ENCODE measurements around the gene LRTM2.

LRTM2 gene

DNA sequence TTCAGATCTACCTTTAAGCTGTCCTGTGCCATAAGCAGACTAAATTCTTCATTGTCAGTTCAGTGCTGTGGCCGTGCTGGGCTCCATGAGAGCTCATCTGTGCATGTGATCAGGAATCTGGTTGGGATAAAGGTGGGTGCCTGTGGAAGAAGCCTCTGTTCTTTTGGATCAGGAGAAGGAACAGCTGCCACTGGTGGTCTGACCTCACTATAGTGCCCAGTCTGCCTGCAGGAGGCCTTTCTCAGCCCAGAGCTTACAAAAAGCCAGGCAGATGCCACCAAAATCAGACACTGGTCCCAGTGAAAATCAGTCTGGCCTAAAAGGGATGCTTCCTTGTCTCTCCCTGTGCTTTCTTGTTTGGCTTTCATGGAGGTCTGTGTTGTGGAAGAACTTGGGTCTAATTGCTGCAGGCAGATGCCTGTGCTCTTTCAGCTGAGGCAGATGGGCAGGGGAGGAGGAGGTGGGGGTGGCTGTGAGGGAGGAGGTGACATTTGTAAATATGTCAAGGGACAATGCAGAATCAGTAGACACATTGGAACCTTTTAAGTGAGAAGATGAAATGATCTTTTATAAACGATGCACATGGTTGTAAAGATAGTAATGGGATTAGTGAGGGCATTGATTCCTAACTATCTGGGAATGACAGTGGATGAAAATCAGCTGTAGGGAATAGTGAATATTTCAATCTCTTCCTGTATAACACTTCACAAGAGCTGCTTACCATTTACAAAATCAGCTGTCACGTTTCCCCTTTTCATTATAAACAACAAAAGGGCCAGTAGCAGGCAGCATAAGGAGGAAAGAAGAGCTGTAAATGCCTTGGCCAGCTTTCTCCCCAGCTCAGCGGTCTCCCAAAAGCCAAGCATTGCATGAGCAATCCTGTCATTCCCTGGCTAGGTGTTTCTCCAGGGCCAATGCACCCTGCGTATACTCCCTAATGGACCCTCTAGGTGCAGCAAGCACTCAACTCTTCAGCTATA, 53.5 kb downstream of the LRTM2 start:
- H3K9ac ChIP-seq, result no peak overlapping the region
- no peak overlapping the region for H3K4me3 ChIP-seq (IDR thresholded peaks at IDR 0.05; ENCODE audit: insufficient read depth, low read depth, low read length)
- H3K79me2 ChIP-seq (ENCODE audit: insufficient read depth, low read depth), result no peaks in the 10 kb centered on the region
- H3K27me3 ChIP-seq (ENCODE audit: insufficient read depth, low read depth), result no peaks in the 10 kb centered on the region
- H3K4me1 ChIP-seq (ENCODE audit: low read depth, poor library complexity, severe bottlenecking), result no peaks in the 10 kb centered on the region
- TF ChIP-seq, protein P1, sequence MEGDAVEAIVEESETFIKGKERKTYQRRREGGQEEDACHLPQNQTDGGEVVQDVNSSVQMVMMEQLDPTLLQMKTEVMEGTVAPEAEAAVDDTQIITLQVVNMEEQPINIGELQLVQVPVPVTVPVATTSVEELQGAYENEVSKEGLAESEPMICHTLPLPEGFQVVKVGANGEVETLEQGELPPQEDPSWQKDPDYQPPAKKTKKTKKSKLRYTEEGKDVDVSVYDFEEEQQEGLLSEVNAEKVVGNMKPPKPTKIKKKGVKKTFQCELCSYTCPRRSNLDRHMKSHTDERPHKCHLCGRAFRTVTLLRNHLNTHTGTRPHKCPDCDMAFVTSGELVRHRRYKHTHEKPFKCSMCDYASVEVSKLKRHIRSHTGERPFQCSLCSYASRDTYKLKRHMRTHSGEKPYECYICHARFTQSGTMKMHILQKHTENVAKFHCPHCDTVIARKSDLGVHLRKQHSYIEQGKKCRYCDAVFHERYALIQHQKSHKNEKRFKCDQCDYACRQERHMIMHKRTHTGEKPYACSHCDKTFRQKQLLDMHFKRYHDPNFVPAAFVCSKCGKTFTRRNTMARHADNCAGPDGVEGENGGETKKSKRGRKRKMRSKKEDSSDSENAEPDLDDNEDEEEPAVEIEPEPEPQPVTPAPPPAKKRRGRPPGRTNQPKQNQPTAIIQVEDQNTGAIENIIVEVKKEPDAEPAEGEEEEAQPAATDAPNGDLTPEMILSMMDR (conservative IDR thresholded peaks at IDR 0.05; ENCODE audit: low read depth, low read length), result no peak
- no peak overlapping the region for H3K4me2 ChIP-seq
- no peaks in the 10 kb centered on the region for H4K20me1 ChIP-seq (ENCODE audit: insufficient read depth)
- no peak overlapping the region for H2AFZ ChIP-seq (ENCODE audit: low read depth)
- no peak overlapping the region for H3K27ac ChIP-seq
- no peaks in the 10 kb centered on the region for H3K36me3 ChIP-seq (ENCODE audit: insufficient read depth)

DNA sequence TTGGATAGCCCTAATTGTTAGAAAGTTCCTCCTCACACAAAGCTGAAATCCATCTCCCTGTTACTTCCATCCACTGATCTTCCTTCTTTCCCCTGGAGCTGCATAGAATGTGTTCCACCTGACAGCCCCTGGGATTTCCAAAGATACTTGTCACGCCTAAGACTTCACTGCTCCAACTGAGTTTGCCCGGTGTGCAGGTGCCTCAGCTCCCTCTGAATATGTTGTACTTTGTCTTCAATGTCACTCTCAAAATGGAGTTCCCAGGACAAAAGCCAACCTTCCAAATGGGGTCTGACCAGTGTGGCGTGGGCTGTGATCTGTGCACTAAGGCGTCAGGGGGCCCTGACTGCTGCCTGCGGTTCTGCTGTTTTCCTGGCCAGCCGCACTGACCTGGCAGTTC, 55.2 kb downstream of the LRTM2 start:
- H4K20me1 ChIP-seq (ENCODE audit: insufficient read depth), result no peaks in the 10 kb centered on the region
- H3K79me2 ChIP-seq (ENCODE audit: insufficient read depth, low read depth), result no peaks in the 10 kb centered on the region
- H3K36me3 ChIP-seq (ENCODE audit: insufficient read depth), result no peaks in the 10 kb centered on the region
- TF ChIP-seq, protein P1 (conservative IDR thresholded peaks at IDR 0.05; ENCODE audit: low read depth, low read length), result no peak
- H3K27me3 ChIP-seq (ENCODE audit: insufficient read depth, low read depth), result no peaks in the 10 kb centered on the region
- no peak overlapping the region for H3K9ac ChIP-seq
- no peak overlapping the region for H3K4me3 ChIP-seq (IDR thresholded peaks at IDR 0.05; ENCODE audit: insufficient read depth, low read depth, low read length)
- H3K4me1 ChIP-seq (ENCODE audit: low read depth, poor library complexity, severe bottlenecking), result no peaks in the 10 kb centered on the region
- no peak overlapping the region for H2AFZ ChIP-seq (ENCODE audit: low read depth)
- H3K4me2 ChIP-seq, result no peak overlapping the region
- no peak overlapping the region for H3K27ac ChIP-seq

DNA sequence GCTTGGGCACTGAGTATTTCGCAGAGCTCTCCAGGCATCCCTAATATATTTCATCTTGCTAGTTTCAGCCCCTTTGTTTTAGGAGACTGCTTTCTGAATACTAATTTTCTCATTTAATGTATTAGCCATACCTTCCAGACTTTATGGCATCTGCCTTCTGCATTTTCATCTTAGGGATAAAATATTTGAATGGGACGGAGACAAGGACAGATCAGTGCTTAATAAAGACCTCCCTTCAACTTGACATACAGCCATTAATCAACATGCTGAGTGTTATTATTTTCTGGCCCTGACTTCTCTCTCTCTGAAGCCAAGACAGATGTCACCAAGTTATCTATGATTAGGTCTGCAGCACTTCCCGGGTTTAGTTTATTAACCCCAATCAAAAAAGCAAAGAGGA, 55.7 kb downstream of the LRTM2 start:
- Histone ChIP-seq H3K9ac (no peak overlapping the region), H2AFZ (ENCODE audit: low read depth) (no peak overlapping the region), H3K27ac (no peak overlapping the region), H3K4me2 (no peak overlapping the region), H3K79me2 (ENCODE audit: insufficient read depth, low read depth) (no peaks in the 10 kb centered on the region), H3K36me3 (ENCODE audit: insufficient read depth) (no peaks in the 10 kb centered on the region), H3K4me1 (ENCODE audit: low read depth, poor library complexity, severe bottlenecking) (no peaks in the 10 kb centered on the region), H3K27me3 (ENCODE audit: insufficient read depth, low read depth) (no peaks in the 10 kb centered on the region), H3K4me3 (IDR thresholded peaks at IDR 0.05; ENCODE audit: insufficient read depth, low read depth, low read length) (no peak overlapping the region), H4K20me1 (ENCODE audit: insufficient read depth) (no peaks in the 10 kb centered on the region)
- TF ChIP-seq, protein P1 (conservative IDR thresholded peaks at IDR 0.05; ENCODE audit: low read depth, low read length), result no peak

DNA sequence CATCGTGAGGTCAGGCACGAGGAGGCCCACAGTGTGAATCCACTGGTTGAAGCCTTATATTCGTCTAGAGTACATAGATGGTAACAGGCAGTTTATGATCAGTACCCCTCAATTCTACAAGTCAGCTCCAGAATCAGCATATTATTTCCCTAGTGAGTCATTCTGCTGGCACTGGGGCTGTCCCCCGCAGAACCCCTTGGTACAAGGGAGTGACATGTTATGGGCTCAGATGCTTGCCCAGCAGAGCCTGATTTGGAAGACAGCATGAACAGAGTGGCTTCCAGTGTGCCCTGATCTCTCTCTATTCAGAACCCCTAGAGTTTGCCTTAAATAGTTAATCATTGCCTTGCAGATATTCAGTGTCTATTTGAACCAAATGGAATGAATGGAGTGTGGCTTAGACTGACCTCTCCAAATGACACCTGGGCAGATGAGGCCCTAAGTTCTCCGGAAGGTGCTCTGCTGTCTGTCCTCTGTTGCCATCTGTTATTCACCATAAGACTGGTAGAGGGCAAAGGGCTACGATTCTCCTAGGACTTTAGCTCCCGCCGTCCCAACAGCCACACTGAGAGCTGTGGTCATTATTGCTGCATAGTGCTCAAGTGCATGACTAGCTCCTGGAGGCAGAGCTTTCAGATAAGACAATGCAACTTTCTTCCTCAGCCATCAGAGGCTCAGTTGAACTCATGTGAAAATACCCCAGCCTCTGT, 57.0 kb downstream of the LRTM2 start:
- no peaks in the 10 kb centered on the region for H3K36me3 ChIP-seq (ENCODE audit: insufficient read depth)
- H3K27me3 ChIP-seq (ENCODE audit: insufficient read depth, low read depth), result no peaks in the 10 kb centered on the region
- H3K27ac ChIP-seq, result no peak overlapping the region
- no peak overlapping the region for H2AFZ ChIP-seq (ENCODE audit: low read depth)
- no peaks in the 10 kb centered on the region for H4K20me1 ChIP-seq (ENCODE audit: insufficient read depth)
- no peaks in the 10 kb centered on the region for H3K4me1 ChIP-seq (ENCODE audit: low read depth, poor library complexity, severe bottlenecking)
- H3K4me2 ChIP-seq, result no peak overlapping the region
- H3K4me3 ChIP-seq (IDR thresholded peaks at IDR 0.05; ENCODE audit: insufficient read depth, low read depth, low read length), result no peak overlapping the region
- H3K9ac ChIP-seq, result no peak overlapping the region
- TF ChIP-seq, protein P1 (conservative IDR thresholded peaks at IDR 0.05; ENCODE audit: low read depth, low read length), result no peak
- no peaks in the 10 kb centered on the region for H3K79me2 ChIP-seq (ENCODE audit: insufficient read depth, low read depth)
